NOMO-1 (cell line): ENCODE results near the gene GPR108.
A peak's percentile ranks its signal among the peaks of the same experiment; 100 is the strongest.
"Not testable (repeated sequence)": the region's sequence is repeated elsewhere in the genome, so short reads cannot be mapped to it uniquely, and the experiment has no call there.

ENCODE experiments used
- DNase-seq, 2 experiments: peaks; one replicate each; lab custom pipeline; 2025; ENCODE audit not compliant: unreplicated experiment in 2 of 2; lab: John Stamatoyannopoulos, UW

Gene GPR108

DNA sequence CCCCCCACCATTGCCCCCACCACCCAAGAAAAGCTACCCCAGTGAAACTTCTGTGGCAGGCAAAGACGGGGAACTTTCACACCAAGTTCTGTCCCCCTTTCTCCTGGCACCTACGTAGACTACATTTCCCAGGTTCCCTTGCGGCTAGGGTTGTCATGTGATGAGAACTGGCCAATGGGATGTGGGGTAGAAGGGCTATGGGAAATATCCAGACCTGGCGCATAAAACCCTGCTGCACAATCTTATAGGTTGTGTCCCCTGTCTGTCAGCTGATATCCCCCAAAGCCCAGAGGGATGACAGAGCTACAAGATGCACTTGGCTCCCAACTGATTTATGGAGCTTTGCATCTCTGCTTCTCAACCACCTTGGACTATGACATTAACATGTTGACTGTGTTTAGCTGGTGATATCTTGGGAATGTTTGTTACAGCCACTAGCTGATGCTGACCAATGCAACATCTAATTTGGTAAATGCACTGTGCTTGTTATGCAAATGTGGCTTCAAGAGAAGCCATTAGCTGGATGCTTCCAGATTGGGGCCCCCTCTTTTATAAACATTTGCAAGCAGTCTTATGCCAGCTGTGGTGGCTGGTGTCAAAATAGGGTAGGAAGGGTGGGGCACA, 23.8 kb upstream of the GPR108 start:
- DNase-seq = no peak

- DNase-seq = no peak
Observed at GRCh38 chr19:6760606-6761005, 23.2 kb upstream of the GPR108 start.

GRCh38 chr19:6754653-6755463, 17.5 kb upstream of the GPR108 start:
- no peak for DNase-seq

DNA sequence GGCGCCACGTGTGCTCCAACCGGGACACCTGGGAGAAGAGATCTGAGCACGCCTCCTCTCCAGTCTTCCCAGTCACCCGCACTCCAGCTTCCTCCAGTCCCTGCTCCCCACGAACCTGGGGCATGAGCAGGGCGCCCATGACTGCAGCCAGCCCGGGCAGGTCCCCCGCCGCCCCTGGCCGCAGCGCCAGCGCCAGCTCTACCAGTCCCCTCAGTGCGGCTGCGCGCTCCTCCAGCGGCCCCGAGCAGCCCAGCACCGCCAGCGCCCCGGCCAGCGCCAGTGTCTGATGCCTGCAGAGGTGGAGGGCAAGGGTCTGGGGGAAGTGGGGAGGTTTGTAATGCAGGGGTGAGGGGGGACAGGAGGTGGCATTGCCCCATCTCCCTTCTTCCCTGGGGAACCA, 16.8 kb upstream of the GPR108 start:
- no peak for DNase-seq

DNA sequence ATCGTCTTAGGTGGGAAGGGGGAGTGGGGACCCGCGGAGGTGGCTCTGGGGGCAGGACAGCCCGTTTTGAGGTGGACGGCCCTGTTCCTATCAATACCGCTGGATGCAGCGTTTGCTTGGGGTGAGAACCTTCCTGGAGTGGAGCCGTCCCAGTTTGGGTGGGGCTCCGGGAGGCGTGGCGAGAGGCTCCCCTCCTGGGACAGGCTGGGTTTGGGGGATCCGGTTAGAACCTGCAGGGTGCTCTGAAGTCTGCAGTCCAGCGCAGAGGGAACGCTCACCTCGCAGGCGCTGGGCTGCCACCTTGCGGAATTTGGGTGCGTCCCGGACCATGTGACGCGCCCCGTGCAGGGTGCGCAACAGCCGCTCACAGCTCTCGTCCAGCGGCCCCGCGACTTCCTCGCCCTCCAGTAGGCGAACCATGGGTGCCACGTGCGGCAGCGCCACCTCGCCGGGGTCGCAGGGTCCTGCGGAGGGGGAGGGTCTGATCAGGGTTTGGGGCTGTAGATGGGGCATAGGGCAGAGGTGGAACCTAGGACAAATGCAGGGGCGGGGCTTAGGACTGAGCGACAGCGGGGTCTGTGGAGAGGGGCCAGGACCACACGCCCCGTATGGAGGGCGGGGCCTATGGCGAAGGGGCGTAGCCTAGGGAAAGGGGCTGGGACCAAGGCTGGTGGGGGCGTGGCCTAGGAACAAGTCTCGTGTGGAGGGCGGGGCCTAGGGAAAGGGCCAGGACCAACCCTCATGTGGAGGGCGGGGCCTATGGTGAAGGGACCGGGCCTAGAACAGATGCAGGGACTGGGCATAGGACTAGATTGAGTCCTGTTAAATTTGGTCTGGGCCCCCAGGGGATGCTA, 16.0 kb upstream of the GPR108 start:
- peak; percentile 79 to 84 for DNase-seq

GRCh38 chr19:6752256-6753177, 15.1 kb upstream of the GPR108 start:
- DNase-seq = no peak

DNA sequence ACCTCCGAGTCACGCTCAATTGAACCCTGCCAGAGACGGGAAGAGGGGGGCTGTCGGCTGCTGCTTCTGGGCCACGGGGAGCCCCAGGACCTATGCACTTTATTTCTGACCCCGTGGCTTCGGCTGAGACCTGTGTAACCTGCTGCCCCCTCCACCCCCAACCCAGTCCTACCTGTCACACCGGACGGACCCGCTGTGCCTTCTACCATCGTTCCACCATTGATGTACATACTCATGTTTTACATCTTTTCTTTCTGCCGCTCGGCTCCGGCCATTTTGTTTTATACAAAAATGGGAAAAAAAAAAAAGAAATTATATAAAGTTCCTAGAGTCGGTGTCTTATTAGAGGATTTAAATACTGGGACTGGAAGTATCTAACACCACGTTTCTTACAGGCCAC, 13.8 kb upstream of the GPR108 start:
- no peak for DNase-seq

DNA sequence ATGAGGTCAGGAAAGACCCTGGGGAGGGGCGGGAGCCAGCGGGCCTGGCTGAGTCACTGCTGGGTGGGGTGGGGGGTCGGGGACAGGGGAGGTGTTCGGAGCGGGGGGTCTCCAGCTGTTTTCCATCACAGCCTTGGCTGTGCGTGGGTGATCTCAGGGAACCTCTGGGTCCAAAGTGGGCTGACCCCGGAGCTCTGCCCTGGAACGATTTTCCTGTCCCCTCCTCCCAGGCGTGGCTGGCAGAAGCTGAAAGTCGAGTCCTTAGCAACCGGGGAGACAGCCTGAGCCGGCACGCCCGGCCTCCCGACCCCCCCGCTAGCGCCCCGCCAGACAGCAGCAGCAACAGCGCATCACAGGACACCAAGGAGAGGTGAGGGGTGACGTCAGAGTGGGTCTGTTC, 12.7 kb upstream of the GPR108 start:
- DNase-seq = no peak

DNA sequence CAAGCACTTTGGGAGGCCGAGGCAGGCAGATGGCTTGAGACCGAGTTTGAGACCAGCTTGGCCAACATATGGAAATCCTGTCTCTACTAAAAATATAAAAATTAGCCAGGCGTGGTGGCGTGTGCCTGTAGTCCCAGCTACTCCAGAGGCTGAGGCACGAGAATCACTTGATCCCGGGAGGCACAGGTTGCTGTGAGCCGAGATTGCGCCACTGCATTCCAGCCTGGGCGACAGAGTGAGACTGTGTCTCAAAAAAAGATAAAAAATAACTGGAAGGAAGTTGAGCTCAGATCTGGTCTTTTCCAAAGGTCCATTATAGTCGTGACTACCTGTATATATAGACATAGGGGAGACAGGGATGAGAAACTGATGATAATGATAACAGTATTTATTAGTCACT, 11.2 kb upstream of the GPR108 start:
- not testable (repeated sequence) for DNase-seq

DNA sequence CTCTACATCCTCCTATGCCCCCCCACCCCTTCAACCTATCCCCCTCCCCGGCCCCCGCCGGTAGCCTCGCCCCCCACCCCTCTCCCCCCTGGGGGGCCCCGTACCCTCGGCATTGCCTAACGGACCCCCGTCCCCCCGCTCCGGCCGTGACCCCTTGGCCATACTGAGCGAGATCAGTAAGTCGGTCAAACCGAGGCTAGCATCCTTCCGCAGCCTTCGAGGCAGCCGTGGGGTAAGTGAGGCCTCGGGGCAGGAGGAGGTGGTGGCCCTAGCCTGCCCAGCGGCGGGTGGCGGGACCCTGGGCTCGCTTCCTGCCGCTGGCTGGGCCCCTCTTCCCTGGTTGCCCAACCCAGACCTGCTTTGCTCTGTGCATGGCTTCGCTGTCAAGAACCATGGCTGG, 8.6 kb upstream of the GPR108 start:
- DNase-seq = no peak

DNA sequence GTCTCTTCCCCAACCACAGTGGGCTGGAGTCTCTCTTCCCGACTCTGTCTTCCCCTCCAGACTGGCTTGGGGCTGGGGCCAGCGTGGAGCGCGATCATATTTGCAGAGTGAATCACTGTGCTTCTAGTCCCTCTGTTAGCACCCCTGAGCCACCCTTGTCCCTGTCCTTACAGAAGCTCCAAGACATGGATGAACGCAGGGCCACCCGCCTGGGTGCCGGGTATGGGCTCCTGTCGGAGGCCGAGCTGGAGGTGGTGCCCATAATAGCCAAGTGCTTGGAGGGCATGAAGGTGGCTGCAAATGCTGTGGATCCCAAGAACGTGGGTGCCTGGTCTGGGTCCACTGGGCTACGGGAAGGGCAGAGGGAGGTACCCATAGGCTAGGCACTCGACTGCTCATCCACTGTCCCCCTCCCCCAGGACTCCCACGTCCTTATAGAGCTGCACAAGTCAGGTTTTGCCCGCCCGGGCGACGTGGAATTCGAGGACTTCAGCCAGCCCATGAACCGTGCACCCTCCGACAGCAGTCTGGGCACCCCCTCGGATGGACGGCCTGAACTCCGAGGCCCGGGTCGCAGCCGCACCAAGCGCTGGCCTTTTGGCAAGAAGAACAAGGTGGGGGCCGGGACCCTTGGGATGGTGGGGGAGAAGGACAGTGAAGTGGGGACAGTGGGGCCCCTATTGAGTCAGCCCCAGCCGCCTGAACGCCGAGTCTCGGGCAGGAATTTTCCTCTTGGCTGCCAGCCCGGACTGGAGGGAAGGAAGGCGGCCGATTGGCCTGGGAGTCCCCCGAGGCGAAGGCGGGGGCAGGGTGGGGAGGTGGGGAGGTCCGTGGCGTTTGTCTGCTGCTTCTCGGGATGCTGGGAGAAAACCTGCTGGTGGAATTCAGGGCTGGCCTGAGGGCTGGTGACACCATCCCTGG, 7.3 kb upstream of the GPR108 start:
- DNase-seq = no peak

GRCh38 chr19:6743714-6744380, 6.5 kb upstream of the GPR108 start:
- DNase-seq = no peak

- DNase-seq = no peak
Observed at GRCh38 chr19:6743066-6743465, 5.7 kb upstream of the GPR108 start.

- peak; percentile 52 to 60 for DNase-seq
Observed at GRCh38 chr19:6740589-6741343, 3.4 kb upstream of the GPR108 start.

- no peak for DNase-seq
Observed at GRCh38 chr19:6739883-6740588, 2.7 kb upstream of the GPR108 start.

DNA sequence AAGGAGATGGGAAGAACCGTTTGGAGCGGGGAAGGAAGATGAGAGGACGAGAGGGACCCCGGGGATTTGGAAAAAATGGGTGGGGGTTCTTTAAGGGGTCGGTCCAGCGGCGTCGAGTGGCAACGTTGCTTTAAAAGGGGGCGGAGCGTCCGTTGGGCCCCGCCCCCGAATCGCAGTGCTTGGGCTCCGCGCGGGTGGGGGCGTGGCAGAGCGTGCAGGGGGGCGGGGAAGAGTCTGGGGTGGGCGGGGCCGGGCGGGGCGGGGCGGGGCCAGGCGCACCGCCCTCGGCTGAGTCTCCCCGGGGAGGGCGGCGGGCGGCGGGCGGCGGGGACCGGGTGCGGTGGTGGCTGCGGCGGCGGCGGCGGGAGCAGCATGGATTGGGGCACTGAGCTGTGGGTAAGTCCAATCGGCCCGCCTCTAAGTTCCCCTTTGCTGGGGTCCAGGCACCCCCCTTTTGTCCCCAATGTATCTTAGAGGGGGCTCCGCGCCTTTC, 2.1 kb upstream of the GPR108 start, which contains the start of gene TRIP10:
TSS of gene TRIP10 (plus strand) at position 291 of the 493 bp plus-strand sequence. CDS start at position 373, 82 bp downstream.
- peak; percentile 69 to 79 for DNase-seq

GRCh38 chr19:6738787-6739389, 1.5 kb upstream of the GPR108 start:
- no peak for DNase-seq
